Measurements from ENCODE around the gene NIM1K. TPM values are rescaled to one million over a fixed set of nuclear protein-coding genes. Genes with fewer than 3 reads are reported as not detected.
"Not testable (repeated sequence)": the region's sequence is repeated elsewhere in the genome, so short reads cannot be mapped to it uniquely, and the experiment has no call there.

NIM1K gene
- total RNA-seq, 4 donors from 2014 or later, result 0.32 TPM; not detected in 3

- Histone ChIP-seq H3K27ac (no peak overlapping the region), H3K27me3 (no peaks in the 10 kb centered on the region), H3K4me3 (no peak overlapping the region), H3K4me1 (no peaks in the 10 kb centered on the region), H3K9me3 (no peaks in the 10 kb centered on the region), H3K36me3 (peaks cover 0 to 2% (median 0%) of the 10 kb centered on the region in 4 donors)
- no peak for TF ChIP-seq POLR2AphosphoS5 (IDR thresholded peaks at IDR 0.05)
- TF ChIP-seq EP300 (IDR thresholded peaks at IDR 0.05; ENCODE audit: low read depth), result no peak
- TF ChIP-seq POLR2A (IDR thresholded peaks at IDR 0.05), result no peak
- TF ChIP-seq CTCF (IDR thresholded peaks at IDR 0.05), result no peak
- WGBS, 2 donors (ENCODE audit: low coverage in 1 of 2), result 90 to 91% methylated on average over 5 to 7 of the region's 7 CpGs
- no peak for DNase-seq
- in situ Hi-C loops (cut with MboI; ENCODE audit: low pct_ligation_motif_present in 1 of 4, low pct_unique_long_range_greater_than_20kb in 1 of 4, low sequenced_read_pairs in 3 of 4), result no loop called here
- intact Hi-C loops (cut with DNase I; ENCODE audit: low total_unique reads), result no loop called here
These were observed 12.2 kb upstream of the NIM1K start for GRCh38 chr5:43179836-43180235.

GRCh38 chr5:43182421-43182820, 9.6 kb upstream of the NIM1K start:
- H3K27ac ChIP-seq, result no peak overlapping the region
- in situ Hi-C loops (cut with MboI; ENCODE audit: low pct_ligation_motif_present in 1 of 4, low pct_unique_long_range_greater_than_20kb in 1 of 4, low sequenced_read_pairs in 3 of 4), result no loop called here
- DNase-seq, result no peak

GRCh38 chr5:43183101-43183500, 8.9 kb upstream of the NIM1K start:
- WGBS, 2 donors (ENCODE audit: low coverage in 1 of 2), result 93% methylated on average over 11 of the region's 11 CpGs; no CpG with 5 or more reads in 1 of the 2 donors
- H3K36me3 ChIP-seq; intact Hi-C loops (cut with DNase I; ENCODE audit: low total_unique reads); H3K27me3 ChIP-seq; in situ Hi-C loops (cut with MboI; ENCODE audit: low pct_ligation_motif_present in 1 of 4, low pct_unique_long_range_greater_than_20kb in 1 of 4, low sequenced_read_pairs in 3 of 4); H3K4me1 ChIP-seq; H3K4me3 ChIP-seq; H3K9me3 ChIP-seq; H3K27ac ChIP-seq; DNase-seq: not testable (repeated sequence)

More at GRCh38 chr5:43182421-43182820, 9.6 kb upstream of the NIM1K start:
- no peaks in the 10 kb centered on the region for H3K9me3 ChIP-seq
- 98 to 100% methylated on average over 3 to 10 of the region's 10 CpGs for WGBS, 2 donors (ENCODE audit: low coverage in 1 of 2)
- no peaks in the 10 kb centered on the region for H3K4me1 ChIP-seq
- TF ChIP-seq POLR2AphosphoS5 (IDR thresholded peaks at IDR 0.05) (no peak), CTCF (IDR thresholded peaks at IDR 0.05) (no peak), EP300 (IDR thresholded peaks at IDR 0.05; ENCODE audit: low read depth) (no peak), POLR2A (IDR thresholded peaks at IDR 0.05) (no peak)
- intact Hi-C loops (cut with DNase I; ENCODE audit: low total_unique reads), result no loop called here
- no peak overlapping the region for H3K4me3 ChIP-seq
- H3K27me3 ChIP-seq, result no peaks in the 10 kb centered on the region
- H3K36me3 ChIP-seq, result no peaks in the 10 kb centered on the region

GRCh38 chr5:43190755-43191603, 1.0 kb upstream of the NIM1K start:
- H3K9me3 ChIP-seq, result no peaks in the 10 kb centered on the region
- H3K4me1 ChIP-seq, result peaks cover 7 to 25% (median 17%) of the 10 kb centered on the region in 4 donors
- H3K27ac ChIP-seq, result no peak overlapping the region
- H3K36me3 ChIP-seq, result no peaks in the 10 kb centered on the region
- no peak for TF ChIP-seq POLR2AphosphoS5 (IDR thresholded peaks at IDR 0.05)
- no peak for TF ChIP-seq POLR2A (IDR thresholded peaks at IDR 0.05)
- TF ChIP-seq CTCF (IDR thresholded peaks at IDR 0.05), result no peak
- no peak for TF ChIP-seq EP300 (IDR thresholded peaks at IDR 0.05; ENCODE audit: low read depth)
- H3K4me3 ChIP-seq, result peak overlapping the region in 1 of 4 donors; percentile 71
- peaks cover 23% of the 10 kb centered on the region for H3K27me3 ChIP-seq
- no peak for DNase-seq
- in situ Hi-C loops (cut with MboI; ENCODE audit: low pct_ligation_motif_present in 1 of 4, low pct_unique_long_range_greater_than_20kb in 1 of 4, low sequenced_read_pairs in 3 of 4) (no loop called here), intact Hi-C loops (cut with DNase I; ENCODE audit: low total_unique reads) (no loop called here)
- 27 to 36% methylated on average over 9 to 10 of the region's 10 CpGs for WGBS, 2 donors (ENCODE audit: low coverage in 1 of 2)

All from transverse colon (tissue), 4 donors.